ENCODE results near the gene MUC3A.
"Not testable (repeated sequence)": the region's sequence is repeated elsewhere in the genome, so short reads cannot be mapped to it uniquely, and the experiment has no call there.

Gene MUC3A, protein sequence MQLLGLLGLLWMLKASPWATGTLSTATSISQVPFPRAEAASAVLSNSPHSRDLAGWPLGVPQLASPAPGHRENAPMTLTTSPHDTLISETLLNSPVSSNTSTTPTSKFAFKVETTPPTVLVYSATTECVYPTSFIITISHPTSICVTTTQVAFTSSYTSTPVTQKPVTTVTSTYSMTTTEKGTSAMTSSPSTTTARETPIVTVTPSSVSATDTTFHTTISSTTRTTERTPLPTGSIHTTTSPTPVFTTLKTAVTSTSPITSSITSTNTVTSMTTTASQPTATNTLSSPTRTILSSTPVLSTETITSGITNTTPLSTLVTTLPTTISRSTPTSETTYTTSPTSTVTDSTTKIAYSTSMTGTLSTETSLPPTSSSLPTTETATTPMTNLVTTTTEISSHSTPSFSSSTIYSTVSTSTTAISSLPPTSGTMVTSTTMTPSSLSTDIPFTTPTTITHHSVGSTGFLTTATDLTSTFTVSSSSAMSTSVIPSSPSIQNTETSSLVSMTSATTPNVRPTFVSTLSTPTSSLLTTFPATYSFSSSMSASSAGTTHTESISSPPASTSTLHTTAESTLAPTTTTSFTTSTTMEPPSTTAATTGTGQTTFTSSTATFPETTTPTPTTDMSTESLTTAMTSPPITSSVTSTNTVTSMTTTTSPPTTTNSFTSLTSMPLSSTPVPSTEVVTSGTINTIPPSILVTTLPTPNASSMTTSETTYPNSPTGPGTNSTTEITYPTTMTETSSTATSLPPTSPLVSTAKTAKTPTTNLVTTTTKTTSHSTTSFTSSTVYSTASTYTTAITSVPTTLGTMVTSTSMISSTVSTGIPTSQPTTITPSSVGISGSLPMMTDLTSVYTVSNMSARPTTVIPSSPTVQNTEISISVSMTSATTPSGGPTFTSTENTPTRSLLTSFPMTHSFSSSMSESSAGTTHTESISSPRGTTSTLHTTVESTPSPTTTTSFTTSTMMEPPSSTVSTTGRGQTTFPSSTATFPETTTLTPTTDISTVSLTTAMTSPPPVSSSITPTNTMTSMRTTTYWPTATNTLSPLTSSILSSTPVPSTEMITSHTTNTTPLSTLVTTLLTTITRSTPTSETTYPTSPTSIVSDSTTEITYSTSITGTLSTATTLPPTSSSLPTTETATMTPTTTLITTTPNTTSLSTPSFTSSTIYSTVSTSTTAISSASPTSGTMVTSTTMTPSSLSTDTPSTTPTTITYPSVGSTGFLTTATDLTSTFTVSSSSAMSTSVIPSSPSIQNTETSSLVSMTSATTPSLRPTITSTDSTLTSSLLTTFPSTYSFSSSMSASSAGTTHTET (N-terminal part only)

GRCh38 chr7:100949227-100949932 lies at the start of gene MUC3A:
Gene MUC3A, plus strand, starts transcription at chr7:100949534. Its CDS starts 91 bp downstream, at chr7:100949625.
- peaks cover 0 to 3% of the 10 kb centered on the region in 2 donors for H3K27me3 ChIP-seq (ENCODE audit: control insufficient read depth in 2 of 2, insufficient read depth in 2 of 2, low read length in 2 of 2)
- peak within 1 kb of the TSS; percentile 63 to 65 for H3K27ac ChIP-seq (ENCODE audit: low read depth in 2 of 2, low read length in 2 of 2)
- peak within 1 kb of the TSS; percentile 52 to 56 for H3K4me3 ChIP-seq (ENCODE audit: low read length in 2 of 2)
- H3K4me1 ChIP-seq (ENCODE audit: control insufficient read depth in 2 of 2, insufficient read depth in 2 of 2, low read length in 2 of 2) = peaks cover 6 to 19% of the 10 kb centered on the region in 2 donors
- H3K9ac ChIP-seq (ENCODE audit: low read depth in 1 of 2, low read length in 2 of 2) = peak within 1 kb of the TSS; percentile 56 to 61
- H3K9me3 ChIP-seq (ENCODE audit: control insufficient read depth in 2 of 2, low read length in 2 of 2) = no peaks in the 10 kb centered on the region
- peaks cover 3 to 4% of the 10 kb centered on the region in 2 donors for H3K36me3 ChIP-seq (ENCODE audit: control insufficient read depth in 2 of 2, insufficient read depth in 2 of 2, low read length in 2 of 2)

DNA sequence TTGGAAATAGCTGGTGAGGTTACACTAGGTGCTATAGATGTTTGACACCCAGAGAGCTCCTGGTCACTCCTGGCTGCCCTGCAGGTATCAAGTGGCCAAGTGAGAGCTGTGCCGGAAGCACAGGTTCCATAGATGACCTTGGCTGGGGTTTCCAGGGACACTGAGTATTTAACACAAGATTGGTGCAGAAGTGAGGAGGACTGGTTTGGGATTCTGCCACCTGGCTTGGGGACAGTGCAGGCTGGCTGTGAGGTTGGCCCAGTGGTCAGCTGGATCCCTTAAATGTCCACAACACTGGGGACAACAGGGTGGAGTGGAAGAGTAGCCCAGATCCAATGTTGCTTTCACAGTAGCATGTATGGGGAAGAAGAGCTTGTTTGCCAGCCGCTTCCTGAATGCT lies 48.4 kb upstream of the MUC3A start:
- no peaks in the 10 kb centered on the region for H3K9me3 ChIP-seq (ENCODE audit: control insufficient read depth in 2 of 2, low read length in 2 of 2)
- no peak overlapping the region for H3K9ac ChIP-seq (ENCODE audit: low read depth in 1 of 2, low read length in 2 of 2)
- H3K27ac ChIP-seq (ENCODE audit: low read depth in 2 of 2, low read length in 2 of 2) = peak overlapping the region; percentile 35 to 72
- H3K27me3 ChIP-seq (ENCODE audit: control insufficient read depth in 2 of 2, insufficient read depth in 2 of 2, low read length in 2 of 2) = peaks cover 6% of the 10 kb centered on the region in 2 donors
- no peak overlapping the region for H3K4me3 ChIP-seq (ENCODE audit: low read length in 2 of 2)
- peaks cover 15 to 27% of the 10 kb centered on the region in 2 donors for H3K4me1 ChIP-seq (ENCODE audit: control insufficient read depth in 2 of 2, insufficient read depth in 2 of 2, low read length in 2 of 2)
- H3K36me3 ChIP-seq (ENCODE audit: control insufficient read depth in 2 of 2, insufficient read depth in 2 of 2, low read length in 2 of 2) = no peaks in the 10 kb centered on the region

DNA sequence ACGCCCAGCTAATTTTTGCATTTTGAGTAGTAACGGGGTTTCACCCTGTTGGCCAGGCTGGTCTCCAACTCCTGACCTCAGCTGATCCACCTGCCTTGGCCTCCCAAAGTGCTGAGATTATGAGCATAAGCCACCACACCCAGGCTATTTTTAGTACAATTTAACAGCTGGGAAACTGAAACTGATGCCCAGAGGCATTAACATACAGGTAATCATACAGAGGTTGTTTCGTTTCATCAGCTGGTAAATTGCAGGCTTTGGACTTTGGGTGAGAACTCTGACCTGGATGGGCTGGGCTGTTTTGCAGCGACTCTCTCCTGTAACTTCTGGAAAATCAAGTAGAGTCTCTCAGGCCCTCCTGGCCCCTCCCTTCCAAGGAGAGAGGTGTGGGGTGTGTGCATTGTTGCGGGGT lies 47.4 kb upstream of the MUC3A start:
- Histone ChIP-seq H3K4me3 (ENCODE audit: low read length in 2 of 2) (no peak overlapping the region), H3K27ac (ENCODE audit: low read depth in 2 of 2, low read length in 2 of 2) (peak overlapping the region; percentile 74 to 80), H3K9me3 (ENCODE audit: control insufficient read depth in 2 of 2, low read length in 2 of 2) (no peaks in the 10 kb centered on the region), H3K4me1 (ENCODE audit: control insufficient read depth in 2 of 2, insufficient read depth in 2 of 2, low read length in 2 of 2) (peaks cover 10 to 20% of the 10 kb centered on the region in 2 donors), H3K9ac (ENCODE audit: low read depth in 1 of 2, low read length in 2 of 2) (peak overlapping the region in 1 of 2 donors; percentile 51), H3K36me3 (ENCODE audit: control insufficient read depth in 2 of 2, insufficient read depth in 2 of 2, low read length in 2 of 2) (no peaks in the 10 kb centered on the region), H3K27me3 (ENCODE audit: control insufficient read depth in 2 of 2, insufficient read depth in 2 of 2, low read length in 2 of 2) (no peaks in the 10 kb centered on the region)

DNA sequence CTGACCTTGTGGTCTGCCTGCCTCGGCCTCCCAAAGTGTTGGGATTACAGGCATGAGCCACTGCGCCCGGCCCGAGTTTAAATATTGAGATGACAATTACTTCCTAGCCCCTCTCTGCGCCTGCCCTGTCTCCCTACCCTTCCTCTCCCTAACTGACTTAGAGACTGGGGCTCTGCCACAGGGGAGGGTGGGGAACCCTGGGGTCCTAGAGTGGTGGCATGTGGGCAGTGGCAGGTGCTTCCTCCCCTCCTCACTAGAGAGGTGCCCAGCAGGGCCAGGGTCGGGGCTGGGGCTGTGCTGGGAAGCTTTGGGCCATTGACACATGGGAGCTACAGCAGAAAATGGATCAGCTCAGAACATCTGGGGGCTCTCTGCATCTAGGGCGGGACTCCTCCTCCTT lies 46.7 kb upstream of the MUC3A start:
- Histone ChIP-seq H3K9ac (ENCODE audit: low read depth in 1 of 2, low read length in 2 of 2) (peak overlapping the region in 1 of 2 donors; percentile 51), H3K4me3 (ENCODE audit: low read length in 2 of 2) (no peak overlapping the region), H3K27ac (ENCODE audit: low read depth in 2 of 2, low read length in 2 of 2) (peak overlapping the region; percentile 74 to 80), H3K36me3 (ENCODE audit: control insufficient read depth in 2 of 2, insufficient read depth in 2 of 2, low read length in 2 of 2) (no peaks in the 10 kb centered on the region), H3K4me1 (ENCODE audit: control insufficient read depth in 2 of 2, insufficient read depth in 2 of 2, low read length in 2 of 2) (peaks cover 3 to 14% of the 10 kb centered on the region in 2 donors), H3K27me3 (ENCODE audit: control insufficient read depth in 2 of 2, insufficient read depth in 2 of 2, low read length in 2 of 2) (no peaks in the 10 kb centered on the region), H3K9me3 (ENCODE audit: control insufficient read depth in 2 of 2, low read length in 2 of 2) (no peaks in the 10 kb centered on the region)

GRCh38 chr7:100908512-100908911 lies 40.8 kb upstream of the MUC3A start:
- Histone ChIP-seq H3K36me3 (ENCODE audit: control insufficient read depth in 2 of 2, insufficient read depth in 2 of 2, low read length in 2 of 2) (no peaks in the 10 kb centered on the region), H3K4me3 (ENCODE audit: low read length in 2 of 2) (no peak overlapping the region), H3K9me3 (ENCODE audit: control insufficient read depth in 2 of 2, low read length in 2 of 2) (no peaks in the 10 kb centered on the region), H3K4me1 (ENCODE audit: control insufficient read depth in 2 of 2, insufficient read depth in 2 of 2, low read length in 2 of 2) (peaks cover 0 to 10% of the 10 kb centered on the region in 2 donors), H3K27me3 (ENCODE audit: control insufficient read depth in 2 of 2, insufficient read depth in 2 of 2, low read length in 2 of 2) (no peaks in the 10 kb centered on the region), H3K27ac (ENCODE audit: low read depth in 2 of 2, low read length in 2 of 2) (no peak overlapping the region), H3K9ac (ENCODE audit: low read depth in 1 of 2, low read length in 2 of 2) (no peak overlapping the region)

- not testable (repeated sequence) for H3K36me3 ChIP-seq (ENCODE audit: control insufficient read depth in 2 of 2, insufficient read depth in 2 of 2, low read length in 2 of 2); H3K4me1 ChIP-seq (ENCODE audit: control insufficient read depth in 2 of 2, insufficient read depth in 2 of 2, low read length in 2 of 2); H3K4me3 ChIP-seq (ENCODE audit: low read length in 2 of 2); H3K9me3 ChIP-seq (ENCODE audit: control insufficient read depth in 2 of 2, low read length in 2 of 2); H3K9ac ChIP-seq (ENCODE audit: low read depth in 1 of 2, low read length in 2 of 2); H3K27me3 ChIP-seq (ENCODE audit: control insufficient read depth in 2 of 2, insufficient read depth in 2 of 2, low read length in 2 of 2)
- H3K27ac ChIP-seq (ENCODE audit: low read depth in 2 of 2, low read length in 2 of 2) = peak overlapping the region; percentile 65 to 69
Observed at GRCh38 chr7:100910443-100910842, 38.9 kb upstream of the MUC3A start.

- H3K27me3 ChIP-seq (ENCODE audit: control insufficient read depth in 2 of 2, insufficient read depth in 2 of 2, low read length in 2 of 2) = no peaks in the 10 kb centered on the region
- peaks cover 0 to 12% of the 10 kb centered on the region in 2 donors for H3K4me1 ChIP-seq (ENCODE audit: control insufficient read depth in 2 of 2, insufficient read depth in 2 of 2, low read length in 2 of 2)
- no peak overlapping the region for H3K4me3 ChIP-seq (ENCODE audit: low read length in 2 of 2)
- no peaks in the 10 kb centered on the region for H3K36me3 ChIP-seq (ENCODE audit: control insufficient read depth in 2 of 2, insufficient read depth in 2 of 2, low read length in 2 of 2)
- peak overlapping the region; percentile 9 to 61 for H3K27ac ChIP-seq (ENCODE audit: low read depth in 2 of 2, low read length in 2 of 2)
- H3K9ac ChIP-seq (ENCODE audit: low read depth in 1 of 2, low read length in 2 of 2) = no peak overlapping the region
- no peaks in the 10 kb centered on the region for H3K9me3 ChIP-seq (ENCODE audit: control insufficient read depth in 2 of 2, low read length in 2 of 2)
Observed at GRCh38 chr7:100911484-100911883, 37.9 kb upstream of the MUC3A start.

- Histone ChIP-seq H3K27ac (ENCODE audit: low read depth in 2 of 2, low read length in 2 of 2) (no peak overlapping the region), H3K36me3 (ENCODE audit: control insufficient read depth in 2 of 2, insufficient read depth in 2 of 2, low read length in 2 of 2) (no peaks in the 10 kb centered on the region), H3K27me3 (ENCODE audit: control insufficient read depth in 2 of 2, insufficient read depth in 2 of 2, low read length in 2 of 2) (no peaks in the 10 kb centered on the region), H3K4me3 (ENCODE audit: low read length in 2 of 2) (no peak overlapping the region), H3K4me1 (ENCODE audit: control insufficient read depth in 2 of 2, insufficient read depth in 2 of 2, low read length in 2 of 2) (peaks cover 0 to 12% of the 10 kb centered on the region in 2 donors), H3K9me3 (ENCODE audit: control insufficient read depth in 2 of 2, low read length in 2 of 2) (no peaks in the 10 kb centered on the region), H3K9ac (ENCODE audit: low read depth in 1 of 2, low read length in 2 of 2) (no peak overlapping the region)
Observed at GRCh38 chr7:100914208-100914878, 35.0 kb upstream of the MUC3A start.
